PFSK-1 (cell line): ENCODE results near the gene DRD4.

Source experiments
- FOXP2 ChIP-seq: optimal IDR thresholded peaks from 2 replicates; pipeline ENCODE3; 2011; ENCODE audit warnings: borderline replicate concordance, control low read depth, inconsistent platforms; ENCODE audit not compliant: insufficient read depth; ENCODE audit errors: extremely low read length, extremely low read depth
- POLR2AphosphoS5 ChIP-seq: IDR thresholded peaks from 2 replicates; pipeline ENCODE4 v1.6.1; 2012; ENCODE audit warnings: low read depth, mild to moderate bottlenecking, control low read depth, low read length, moderate library complexity
- REST ChIP-seq, 2 experiments: IDR thresholded peaks; 2 replicates each; pipeline versions ENCODE4 v1.6.1 to v1.8.0; 2011 to 2012; ENCODE audit warnings: low read depth in 2 of 2, low read length in 2 of 2, control low read depth in 1 of 2, inconsistent platforms in 1 of 2, mild to moderate bottlenecking in 1 of 2, moderate library complexity in 1 of 2; ENCODE audit not compliant: insufficient read depth in 1 of 2
- SIN3A ChIP-seq: IDR thresholded peaks from 2 replicates; pipeline ENCODE4 v1.6.1; 2012; ENCODE audit warnings: mild to moderate bottlenecking, low read length, moderate library complexity, borderline replicate concordance; ENCODE audit not compliant: insufficient read depth
- TAF1 ChIP-seq: IDR thresholded peaks from 2 replicates; pipeline ENCODE4 v1.6.1; 2012; ENCODE audit warnings: low read length, control low read depth, borderline replicate concordance; ENCODE audit not compliant: insufficient read depth

Gene DRD4

GRCh38 chr11:618856-619627 lies 18.0 kb upstream of the DRD4 start:
- TF ChIP-seq FOXP2 (no peak), REST (IDR thresholded peaks at IDR 0.05; ENCODE audit: insufficient read depth in 1 of 2, low read depth in 2 of 2, low read length in 2 of 2) (no peak), SIN3A (no peak), POLR2AphosphoS5 (no peak), TAF1 (no peak)

DNA sequence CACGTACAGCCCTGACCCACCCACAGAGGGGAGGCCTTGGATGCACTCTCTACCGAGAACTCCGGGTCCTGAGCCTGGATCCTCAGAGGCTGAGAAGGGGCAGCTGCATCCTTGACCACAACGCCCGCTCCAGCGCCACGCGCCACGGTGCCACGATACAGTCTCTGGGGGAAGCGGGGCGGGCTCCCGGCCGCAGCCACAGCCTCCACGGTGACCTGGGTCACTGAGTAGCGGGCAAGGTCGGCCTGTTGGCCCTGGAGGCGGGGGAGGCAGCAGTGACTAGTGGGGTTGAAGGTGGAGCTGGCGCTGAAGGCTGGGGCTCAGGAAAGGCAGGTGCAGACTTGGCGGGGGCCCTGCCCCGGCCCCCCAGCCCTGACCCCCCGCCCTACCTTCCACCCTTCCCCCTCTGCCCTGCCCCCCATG lies 17.4 kb upstream of the DRD4 start:
- no peak for TF ChIP-seq SIN3A
- no peak for TF ChIP-seq FOXP2
- TF ChIP-seq POLR2AphosphoS5, result no peak
- no peak for TF ChIP-seq TAF1
- TF ChIP-seq REST (IDR thresholded peaks at IDR 0.05; ENCODE audit: insufficient read depth in 1 of 2, low read depth in 2 of 2, low read length in 2 of 2), result no peak

DNA sequence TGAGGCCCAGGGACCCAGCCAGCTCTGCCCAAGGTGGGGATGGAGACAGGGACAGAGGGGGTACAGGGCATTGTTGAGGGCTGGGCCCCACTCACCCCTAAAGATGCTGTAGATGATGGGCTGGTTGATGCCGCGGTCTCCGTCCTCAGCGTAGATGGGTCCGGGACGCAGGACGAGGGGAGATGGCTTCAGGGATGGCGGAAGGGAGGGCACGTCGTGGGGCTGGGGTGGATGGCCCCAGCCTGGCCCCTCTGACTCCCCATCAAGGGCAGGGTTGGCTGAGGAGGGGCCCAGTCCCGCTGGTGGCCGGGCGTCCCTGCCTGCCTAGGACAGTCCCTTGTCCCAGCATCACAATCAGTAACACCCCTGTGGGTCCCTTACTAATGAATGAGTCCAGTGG lies 16.9 kb upstream of the DRD4 start:
- TF ChIP-seq TAF1 (no peak), FOXP2 (no peak), SIN3A (no peak), POLR2AphosphoS5 (no peak), REST (IDR thresholded peaks at IDR 0.05; ENCODE audit: insufficient read depth in 1 of 2, low read depth in 2 of 2, low read length in 2 of 2) (no peak)

GRCh38 chr11:620935-621814 lies 15.9 kb upstream of the DRD4 start:
- TF ChIP-seq FOXP2 (no peak), REST (IDR thresholded peaks at IDR 0.05; ENCODE audit: insufficient read depth in 1 of 2, low read depth in 2 of 2, low read length in 2 of 2) (no peak)
